Fibroblast of skin of scalp (primary cell): ENCODE data around the gene CENPH. TPM values are rescaled to one million over a fixed set of nuclear protein-coding genes. Genes with fewer than 3 reads are reported as not detected.
"Not testable (repeated sequence)": the region's sequence is repeated elsewhere in the genome, so short reads cannot be mapped to it uniquely, and the experiment has no call there.

Experiments
- DNase-seq: peaks from one replicate; pipeline ENCODE4 v3.0.0-alpha.2; 2013
- polyA plus RNA-seq, 2 experiments: library from polyadenylated mRNA; unstranded; fragments of 120-200 nt; gene quantifications; one replicate each; pipeline ENCODE4 v1.2.1, GENCODE V29; 2013; ENCODE audit not compliant: insufficient read length in 2 of 2

Gene CENPH
- polyA plus RNA-seq (2013, experiment 1 of 2; ENCODE audit: insufficient read length) = 17.3 TPM
- polyA plus RNA-seq (2013, experiment 2 of 2; ENCODE audit: insufficient read length) = 17.2 TPM

GRCh38 chr5:69189162-69190086, at the start of gene CENPH:
TSS of gene CENPH (plus strand) at chr5:69189583. CDS start at chr5:69189635, 52 bp downstream.
- DNase-seq = peak; percentile 92

- not testable (repeated sequence) for DNase-seq
Measured at GRCh38 chr5:69140239-69140638, 49.1 kb upstream of the CENPH start.

- no peak for DNase-seq
Measured at GRCh38 chr5:69140827-69141226, 48.6 kb upstream of the CENPH start.

GRCh38 chr5:69148576-69148975, 40.8 kb upstream of the CENPH start:
- DNase-seq = not testable (repeated sequence)

GRCh38 chr5:69148981-69149675, 40.3 kb upstream of the CENPH start:
- DNase-seq = no peak

GRCh38 chr5:69149676-69150010, 39.7 kb upstream of the CENPH start:
- DNase-seq = no peak

- DNase-seq = no peak
Measured at GRCh38 chr5:69152731-69153130, 36.7 kb upstream of the CENPH start.

- DNase-seq = no peak
Measured at GRCh38 chr5:69156456-69156855, 32.9 kb upstream of the CENPH start.

GRCh38 chr5:69158039-69158438, 31.3 kb upstream of the CENPH start:
- DNase-seq = no peak

- DNase-seq = no peak
Measured at GRCh38 chr5:69160651-69161050, 28.7 kb upstream of the CENPH start.

GRCh38 chr5:69166686-69167492, 22.5 kb upstream of the CENPH start, which contains the start of gene CCNB1:
TSS of gene CCNB1 (plus strand) at chr5:69167150. CDS start at chr5:69167263, 113 bp downstream.
- DNase-seq = peak; percentile 97

GRCh38 chr5:69167493-69167855, 21.9 kb upstream of the CENPH start:
- no peak for DNase-seq

- DNase-seq = no peak
Measured at GRCh38 chr5:69167929-69168328, 21.5 kb upstream of the CENPH start.

- DNase-seq = no peak
Measured at GRCh38 chr5:69170495-69170894, 18.9 kb upstream of the CENPH start.

GRCh38 chr5:69170969-69171368, 18.4 kb upstream of the CENPH start:
- no peak for DNase-seq

- not testable (repeated sequence) for DNase-seq
Measured at GRCh38 chr5:69181659-69182293, 7.6 kb upstream of the CENPH start.

- DNase-seq = no peak
Measured at GRCh38 chr5:69184621-69185020, 4.8 kb upstream of the CENPH start.

GRCh38 chr5:69187342-69187741, 2.0 kb upstream of the CENPH start:
- DNase-seq = no peak

- DNase-seq = no peak
Measured at GRCh38 chr5:69188811-69189161, 597 bp upstream of the CENPH start.

GRCh38 chr5:69202497-69202896, 13.1 kb downstream of the CENPH start:
- DNase-seq = peak; percentile 33

GRCh38 chr5:69206528-69207190, 17.3 kb downstream of the CENPH start:
- peak; percentile 84 for DNase-seq

- DNase-seq = peak; percentile 80
Measured at GRCh38 chr5:69209602-69210001, 20.2 kb downstream of the CENPH start.
